Measurements from ENCODE around the gene TMEM185B. TPM values are rescaled to one million over a fixed set of nuclear protein-coding genes. Genes with fewer than 3 reads are reported as not detected.

TMEM185B gene
- total and polyA plus RNA-seq, 2 of the 4 experiments (the other 2 are of a cell fraction), result 17.7 to 26.1 TPM

GRCh38 chr2:120210270-120210693 is 12.9 kb downstream of the TMEM185B start:
- H2AFZ ChIP-seq (replicated peaks; ENCODE audit: low read length, poor library complexity), result no peak overlapping the region
- H4K5ac ChIP-seq (ENCODE audit: low read depth, low read length), result no peak overlapping the region
- H3K36me3 ChIP-seq (ENCODE audit: control insufficient read depth, insufficient read depth, low read length), result no peaks in the 10 kb centered on the region
- ChIA-PET POLR2A (ENCODE audit: unreplicated experiment) (no interaction called here), CTCF (no interaction called here)
- no peak overlapping the region for H2BK15ac ChIP-seq (ENCODE audit: low read depth, low read length)
- in situ Hi-C loops (cut with MboI; ENCODE audit: low sequenced_read_pairs) (no loop called here), dilution Hi-C loops (cut with HindIII; ENCODE audit: low sequenced_read_pairs, unreplicated experiment) (no loop called here), intact Hi-C loops (cut with micrococcal nuclease) (no loop called here)
- no peak overlapping the region for H2BK120ac ChIP-seq (ENCODE audit: low read depth, low read length)
- H2BK5ac ChIP-seq (ENCODE audit: low read depth, low read length, poor library complexity, severe bottlenecking), result no peak overlapping the region
- H3K4me1 ChIP-seq (ENCODE audit: control insufficient read depth, insufficient read depth, low read length), result no peaks in the 10 kb centered on the region
- BruUV-seq (replicated peaks), result no TSS peak
- no peak overlapping the region for H3K4ac ChIP-seq (ENCODE audit: low read depth, low read length)
- H3K27ac ChIP-seq (ENCODE audit: insufficient read depth, low read length), result no peak overlapping the region
- H3K4me3 ChIP-seq (ENCODE audit: insufficient read depth, low read depth, low read length), result no peak overlapping the region
- H3K4me2 ChIP-seq (ENCODE audit: low read depth, low read length), result no peak overlapping the region
- no peak overlapping the region for H3K14ac ChIP-seq (replicated peaks; ENCODE audit: low read depth, low read length)
- no peak overlapping the region for H3K9ac ChIP-seq (ENCODE audit: low read depth, low read length)
- no peaks in the 10 kb centered on the region for H3K9me1 ChIP-seq (ENCODE audit: insufficient read depth, low read length)
- DNase-seq, result no peak
- H4K91ac ChIP-seq (ENCODE audit: insufficient read depth, low read depth, low read length), result no peak overlapping the region
- no peak overlapping the region for H2AK9ac ChIP-seq (replicated peaks; ENCODE audit: low read depth, low read length, poor library complexity)
- no peak overlapping the region for H3K56ac ChIP-seq (ENCODE audit: extremely low read depth, insufficient read depth, low read length)
- H4K8ac ChIP-seq (ENCODE audit: low read depth in 2 of 2, low read length in 2 of 2), result no peak overlapping the region
- WGBS, 2 experiments (ENCODE audit: extremely low coverage in 2 of 2, insufficient read length in 1 of 2), result 53% methylated on average over 3 of the region's 10 CpGs; no CpG with 5 or more reads in 1 of the 2 experiments
- no peaks in the 10 kb centered on the region for H3K79me1 ChIP-seq (ENCODE audit: low read depth in 1 of 2, low read length in 2 of 2)
- no peaks in the 10 kb centered on the region for H3K9me3 ChIP-seq (ENCODE audit: control insufficient read depth, insufficient read depth, low read length)
- TF ChIP-seq MXI1 (IDR thresholded peaks at IDR 0.05; ENCODE audit: borderline replicate concordance, low read depth, low read length) (no peak), CEBPB (IDR thresholded peaks at IDR 0.05; ENCODE audit: low read depth, low read length) (no peak), SMC3 (IDR thresholded peaks at IDR 0.05; ENCODE audit: low read depth, low read length) (no peak), RAD21 (IDR thresholded peaks at IDR 0.05; ENCODE audit: low read length) (no peak), RCOR1 (IDR thresholded peaks at IDR 0.05; ENCODE audit: insufficient replicate concordance, low read length) (no peak), POLR2A (IDR thresholded peaks at IDR 0.05; ENCODE audit: low read depth, low read length) (no peak), BHLHE40 (IDR thresholded peaks at IDR 0.05; ENCODE audit: low read depth, low read length) (no peak), FOS (IDR thresholded peaks at IDR 0.05; ENCODE audit: low read depth, low read length) (no peak), USF2 (IDR thresholded peaks at IDR 0.05; ENCODE audit: low read depth, low read length) (no peak), RFX5 (IDR thresholded peaks at IDR 0.05; ENCODE audit: low read depth, low read length) (no peak), ELK1 (IDR thresholded peaks at IDR 0.05; ENCODE audit: borderline replicate concordance, low read depth, low read length) (no peak), CTCF (conservative IDR thresholded peaks at IDR 0.05; ENCODE audit: low read depth, low read length) (no peak), CHD1 (IDR thresholded peaks at IDR 0.05; ENCODE audit: low read depth, low read length) (no peak), NFE2L2 (IDR thresholded peaks at IDR 0.05; ENCODE audit: low read depth, low read length) (no peak), MAFK (IDR thresholded peaks at IDR 0.05; ENCODE audit: low read depth, low read length) (no peak), MAZ (IDR thresholded peaks at IDR 0.05; ENCODE audit: borderline replicate concordance, low read depth, low read length) (no peak)
- H3K18ac ChIP-seq (ENCODE audit: low read depth, low read length), result no peak overlapping the region
- no peak overlapping the region for H3K23ac ChIP-seq (ENCODE audit: low read depth, low read length)
- no peaks in the 10 kb centered on the region for H3K27me3 ChIP-seq (ENCODE audit: control insufficient read depth, insufficient read depth, low read length)
- no peak overlapping the region for H2BK20ac ChIP-seq (ENCODE audit: low read depth, low read length)
- H4K20me1 ChIP-seq (ENCODE audit: insufficient read depth, low read length), result no peaks in the 10 kb centered on the region
- H2AK5ac ChIP-seq (ENCODE audit: low read depth, low read length), result no peak overlapping the region
- no peak for ATAC-seq (ENCODE audit: low read depth)

Data from IMR-90 (cell line).